Tibial nerve (tissue), 4 donors: Measurements from ENCODE around the gene WTIP. TPM values are rescaled to one million over a fixed set of nuclear protein-coding genes. Genes with fewer than 3 reads are reported as not detected.
A peak's percentile ranks its signal among the peaks of the same experiment; 100 is the strongest.

Experiments used
- DNase-seq, 2 donors: peaks; one replicate each; pipeline ENCODE4 v3.0.0-alpha.2; 2019; ENCODE audit warnings: low spot score in 2 of 2
- H3K27ac ChIP-seq, 4 donors: fragments of 200-600 bp; sonication (generic) in 3 of 4; one replicate each; pipeline ENCODE4 v1.5.1; 2017 to 2019; ENCODE audit warnings: mild to moderate bottlenecking in 1 of 4
- H3K27me3 ChIP-seq, 2 donors: fragments of 200-600 bp; sonication (generic) in 1 of 2; one replicate each; pipeline versions ENCODE4 v1.5.1 to v1.6.0; 2017 to 2019
- H3K36me3 ChIP-seq, 3 donors: fragments of 200-600 bp; sonication (generic); one replicate each; pipeline ENCODE4 v1.5.1; 2018 to 2019
- H3K4me1 ChIP-seq, 4 donors: fragments of 200-600 bp; sonication (generic) in 3 of 4; one replicate each; pipeline ENCODE4 v1.5.1; 2017 to 2019
- H3K4me3 ChIP-seq, 4 donors: fragments of 200-600 bp; sonication (generic) in 3 of 4; one replicate each; pipeline ENCODE4 v1.5.1; 2017 to 2019; ENCODE audit warnings: mild to moderate bottlenecking in 1 of 4, moderate library complexity in 1 of 4
- H3K9me3 ChIP-seq, 4 donors: fragments of 200-600 bp; sonication (generic) in 3 of 4; one replicate each; pipeline ENCODE4 v1.5.1; 2017 to 2019
- CTCF ChIP-seq, 5 experiments: fragments of 200-600 bp in 3 of 5; fragments of 450-650 bp in 2 of 5; sonication (generic) in 3 of 5; IDR thresholded peaks; one replicate each; pipeline ENCODE4 v1.5.1; 2016 to 2019; ENCODE audit warnings: antibody characterized with exemption in 5 of 5, mild to moderate bottlenecking in 3 of 5, moderate library complexity in 2 of 5
- EP300 ChIP-seq, 2 donors: sonication (generic); formaldehyde crosslinking; IDR thresholded peaks; one replicate each; pipeline ENCODE4 v1.6.1; 2017; ENCODE audit warnings: antibody characterized with exemption in 2 of 2, mild to moderate bottlenecking in 1 of 2
- POLR2A ChIP-seq, 2 donors: fragments of 450-650 bp; IDR thresholded peaks; one replicate each; pipeline ENCODE4 v1.6.1; 2017; ENCODE audit warnings: antibody characterized with exemption in 2 of 2, mild to moderate bottlenecking in 2 of 2, moderate library complexity in 2 of 2
- WGBS, 2 donors: methylation state at CpG; one replicate each; pipeline ENCODE4 v1.1.5; 2018; 5-methylcytosine and 5-hydroxymethylcytosine counted together
- total RNA-seq, 4 donors: library from RNA; depleted of rRNA; stranded (reverse); fragments of >200 nt; gene quantifications; one replicate each; pipeline ENCODE4 v1.1.0, GENCODE V29; 2016

Gene WTIP
- total RNA-seq, 4 donors from 2014 or later, result 18.4 to 55.5 (median 30.4) TPM

GRCh38 chr19:34480491-34480890 lies 1.1 kb upstream of the WTIP start:
- DNase-seq, result no peak
- Histone ChIP-seq H3K36me3 (no peaks in the 10 kb centered on the region), H3K4me1 (peaks cover 0 to 40% (median 16%) of the 10 kb centered on the region in 4 donors), H3K9me3 (no peaks in the 10 kb centered on the region), H3K27ac (peak overlapping the region in 3 of 4 donors; percentile 73 to 96 (median 95)), H3K4me3 (peak overlapping the region in 1 of 4 donors; percentile 93), H3K27me3 (no peaks in the 10 kb centered on the region)
- WGBS, 2 donors, result 81 to 90% methylated on average over 19 of the region's 19 CpGs
- no peak for TF ChIP-seq POLR2A (IDR thresholded peaks at IDR 0.05)
- TF ChIP-seq CTCF (IDR thresholded peaks at IDR 0.05), result no peak
- TF ChIP-seq EP300 (IDR thresholded peaks at IDR 0.05), result no peak

- no peak for TF ChIP-seq POLR2A (IDR thresholded peaks at IDR 0.05)
- TF ChIP-seq EP300 (IDR thresholded peaks at IDR 0.05), result no peak
- no peak for TF ChIP-seq CTCF (IDR thresholded peaks at IDR 0.05)
- DNase-seq, result no peak
- Histone ChIP-seq H3K4me1 (peaks cover 0 to 51% (median 14%) of the 10 kb centered on the region in 4 donors), H3K9me3 (no peaks in the 10 kb centered on the region), H3K27ac (peak overlapping the region; percentile 63 to 95 (median 70)), H3K27me3 (no peaks in the 10 kb centered on the region), H3K36me3 (no peaks in the 10 kb centered on the region), H3K4me3 (peak overlapping the region; percentile 51 to 93 (median 70))
- 0% methylated on average over 3 of the region's 84 CpGs for WGBS, 2 donors
Measured at GRCh38 chr19:34481861-34482379, 362 bp downstream of the WTIP start.

GRCh38 chr19:34482380-34483250 lies 1.1 kb downstream of the WTIP start:
- Histone ChIP-seq H3K27ac (peak overlapping the region; percentile 63 to 95 (median 70)), H3K9me3 (no peaks in the 10 kb centered on the region), H3K4me1 (peaks cover 0 to 58% (median 14%) of the 10 kb centered on the region in 4 donors), H3K4me3 (peak overlapping the region; percentile 51 to 93 (median 70)), H3K36me3 (no peaks in the 10 kb centered on the region), H3K27me3 (no peaks in the 10 kb centered on the region)
- DNase-seq, result no peak
- 6 to 9% methylated on average over 45 to 68 of the region's 72 CpGs for WGBS, 2 donors
- TF ChIP-seq CTCF (IDR thresholded peaks at IDR 0.05), result no peak
- no peak for TF ChIP-seq POLR2A (IDR thresholded peaks at IDR 0.05)
- TF ChIP-seq EP300 (IDR thresholded peaks at IDR 0.05), result no peak

GRCh38 chr19:34484328-34484727 lies 2.8 kb downstream of the WTIP start:
- H3K4me3 ChIP-seq, result peak overlapping the region in 1 of 4 donors; percentile 93
- no peaks in the 10 kb centered on the region for H3K36me3 ChIP-seq
- 81 to 90% methylated on average over 8 to 9 of the region's 9 CpGs for WGBS, 2 donors
- H3K27ac ChIP-seq, result peak overlapping the region in 1 of 4 donors; percentile 44
- no peaks in the 10 kb centered on the region for H3K9me3 ChIP-seq
- peaks cover 0 to 62% (median 14%) of the 10 kb centered on the region in 4 donors for H3K4me1 ChIP-seq
- TF ChIP-seq POLR2A (IDR thresholded peaks at IDR 0.05), result no peak
- no peak for TF ChIP-seq EP300 (IDR thresholded peaks at IDR 0.05)
- TF ChIP-seq CTCF (IDR thresholded peaks at IDR 0.05), result no peak
- DNase-seq, result no peak
- H3K27me3 ChIP-seq, result no peaks in the 10 kb centered on the region

- no peaks in the 10 kb centered on the region for H3K27me3 ChIP-seq
- no peak for TF ChIP-seq EP300 (IDR thresholded peaks at IDR 0.05)
- no peak for TF ChIP-seq POLR2A (IDR thresholded peaks at IDR 0.05)
- H3K9me3 ChIP-seq, result no peaks in the 10 kb centered on the region
- peak overlapping the region in 1 of 4 donors; percentile 47 for H3K27ac ChIP-seq
- H3K4me3 ChIP-seq, result no peak overlapping the region
- no peak for DNase-seq
- peaks cover 0 to 60% (median 14%) of the 10 kb centered on the region in 4 donors for H3K4me1 ChIP-seq
- 70 to 75% methylated on average over 9 of the region's 9 CpGs for WGBS, 2 donors
- H3K36me3 ChIP-seq, result peaks cover 0 to 14% (median 0%) of the 10 kb centered on the region in 3 donors
Measured at GRCh38 chr19:34485831-34486230, 4.3 kb downstream of the WTIP start.
